Spleen (tissue), 7 donors: ENCODE measurements around the gene SLC17A1.

Source experiments
- POLR2A ChIP-seq, 3 donors: fragments of 450-650 bp; IDR thresholded peaks; one replicate each; pipeline ENCODE4 v1.5.1; 2017; ENCODE audit warnings: antibody characterized with exemption in 3 of 3, mild to moderate bottlenecking in 1 of 3
- TF ChIP-seq, protein P1 (sequence below), 11 experiments: fragments of 200-600 bp in 7 of 11; fragments of 450-650 bp in 4 of 11; sonication (generic) in 4 of 11; IDR thresholded peaks in 8 of 11; conservative IDR thresholded peaks in 3 of 11; 1 replicate in 7 of 11; 2 replicates in 4 of 11; pipeline versions ENCODE4 v1.4.0 to v1.8.0; 2016 to 2021; ENCODE audit warnings: antibody characterized with exemption in 11 of 11, inconsistent platforms in 4 of 11, mild to moderate bottlenecking in 1 of 11
- donor health status: DM: no; HTN: no; CAD: no; lungs with moderate emphysema.
- donor health status: DM: no; HTN: no; CAD: no.
- donor health status: DM: no; HTN: no; CAD: no.

GRCh38 chr6:25872814-25873213 lies 41.0 kb upstream of the SLC17A1 start:
- TF ChIP-seq POLR2A (IDR thresholded peaks at IDR 0.05): no peak
- TF ChIP-seq, protein P1, sequence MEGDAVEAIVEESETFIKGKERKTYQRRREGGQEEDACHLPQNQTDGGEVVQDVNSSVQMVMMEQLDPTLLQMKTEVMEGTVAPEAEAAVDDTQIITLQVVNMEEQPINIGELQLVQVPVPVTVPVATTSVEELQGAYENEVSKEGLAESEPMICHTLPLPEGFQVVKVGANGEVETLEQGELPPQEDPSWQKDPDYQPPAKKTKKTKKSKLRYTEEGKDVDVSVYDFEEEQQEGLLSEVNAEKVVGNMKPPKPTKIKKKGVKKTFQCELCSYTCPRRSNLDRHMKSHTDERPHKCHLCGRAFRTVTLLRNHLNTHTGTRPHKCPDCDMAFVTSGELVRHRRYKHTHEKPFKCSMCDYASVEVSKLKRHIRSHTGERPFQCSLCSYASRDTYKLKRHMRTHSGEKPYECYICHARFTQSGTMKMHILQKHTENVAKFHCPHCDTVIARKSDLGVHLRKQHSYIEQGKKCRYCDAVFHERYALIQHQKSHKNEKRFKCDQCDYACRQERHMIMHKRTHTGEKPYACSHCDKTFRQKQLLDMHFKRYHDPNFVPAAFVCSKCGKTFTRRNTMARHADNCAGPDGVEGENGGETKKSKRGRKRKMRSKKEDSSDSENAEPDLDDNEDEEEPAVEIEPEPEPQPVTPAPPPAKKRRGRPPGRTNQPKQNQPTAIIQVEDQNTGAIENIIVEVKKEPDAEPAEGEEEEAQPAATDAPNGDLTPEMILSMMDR (IDR thresholded peaks at IDR 0.05 in 8 of 11, conservative IDR thresholded peaks at IDR 0.05 in 3 of 11): no peak
